Panc1 (cell line): ENCODE results near the gene PLCG2.

Experiments used
- SIN3A ChIP-seq: IDR thresholded peaks from 2 replicates; pipeline ENCODE4 v1.6.1; 2012; ENCODE audit warnings: low read depth, mild to moderate bottlenecking, low read length, moderate library complexity, borderline replicate concordance; ENCODE audit not compliant: insufficient read depth
- TF ChIP-seq, protein P1 (sequence below): fragments of 450-650 bp; IDR thresholded peaks from 2 replicates; pipeline ENCODE4 v1.5.1; 2017; ENCODE audit warnings: mild to moderate bottlenecking

DNA sequence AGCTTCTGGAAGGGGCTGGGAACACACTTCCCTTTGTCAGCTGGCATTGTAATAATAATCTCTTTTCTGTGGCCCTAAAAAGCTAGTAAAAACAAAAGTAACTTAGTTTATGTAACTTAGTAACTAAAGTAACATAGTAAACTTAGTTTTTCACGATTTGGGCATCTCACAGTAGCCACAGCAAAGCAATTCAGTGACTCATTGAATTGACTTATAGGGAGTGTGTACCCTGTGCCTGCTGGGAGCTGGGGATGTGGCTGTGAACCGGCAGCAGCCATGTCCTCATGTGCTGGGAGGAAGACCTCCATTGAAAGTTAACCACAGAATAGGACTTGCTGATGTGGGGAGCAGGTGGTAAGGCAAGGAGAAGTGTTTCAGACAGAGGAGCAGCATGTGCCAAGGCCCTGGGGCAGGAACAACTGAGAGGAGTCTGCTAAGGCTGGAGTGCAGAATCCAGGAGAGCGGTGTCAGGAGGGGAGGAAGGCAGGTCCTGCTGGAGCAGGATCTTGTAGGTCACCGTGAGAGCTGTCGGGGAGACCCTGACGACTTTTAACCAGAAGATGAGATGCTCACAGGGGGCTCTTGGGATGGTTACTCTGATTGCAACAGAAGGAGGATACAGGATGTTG lies 112.8 kb downstream of the PLCG2 start:
- TF ChIP-seq SIN3A = no peak
- TF ChIP-seq, protein P1, sequence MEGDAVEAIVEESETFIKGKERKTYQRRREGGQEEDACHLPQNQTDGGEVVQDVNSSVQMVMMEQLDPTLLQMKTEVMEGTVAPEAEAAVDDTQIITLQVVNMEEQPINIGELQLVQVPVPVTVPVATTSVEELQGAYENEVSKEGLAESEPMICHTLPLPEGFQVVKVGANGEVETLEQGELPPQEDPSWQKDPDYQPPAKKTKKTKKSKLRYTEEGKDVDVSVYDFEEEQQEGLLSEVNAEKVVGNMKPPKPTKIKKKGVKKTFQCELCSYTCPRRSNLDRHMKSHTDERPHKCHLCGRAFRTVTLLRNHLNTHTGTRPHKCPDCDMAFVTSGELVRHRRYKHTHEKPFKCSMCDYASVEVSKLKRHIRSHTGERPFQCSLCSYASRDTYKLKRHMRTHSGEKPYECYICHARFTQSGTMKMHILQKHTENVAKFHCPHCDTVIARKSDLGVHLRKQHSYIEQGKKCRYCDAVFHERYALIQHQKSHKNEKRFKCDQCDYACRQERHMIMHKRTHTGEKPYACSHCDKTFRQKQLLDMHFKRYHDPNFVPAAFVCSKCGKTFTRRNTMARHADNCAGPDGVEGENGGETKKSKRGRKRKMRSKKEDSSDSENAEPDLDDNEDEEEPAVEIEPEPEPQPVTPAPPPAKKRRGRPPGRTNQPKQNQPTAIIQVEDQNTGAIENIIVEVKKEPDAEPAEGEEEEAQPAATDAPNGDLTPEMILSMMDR = no peak
